Effector CD4-positive, alpha-beta T cell (primary cell): ENCODE results near the gene IER5L.

Source experiments
- DNase-seq: peaks from one replicate; pipeline ENCODE4 v3.0.0-alpha.2; 2020

The IER5L gene

GRCh38 chr9:129160712-129161533 lies 17.1 kb downstream of the IER5L start:
- no peak for DNase-seq

- no peak for DNase-seq
Observed at GRCh38 chr9:129156163-129156562, 21.9 kb downstream of the IER5L start.

DNA sequence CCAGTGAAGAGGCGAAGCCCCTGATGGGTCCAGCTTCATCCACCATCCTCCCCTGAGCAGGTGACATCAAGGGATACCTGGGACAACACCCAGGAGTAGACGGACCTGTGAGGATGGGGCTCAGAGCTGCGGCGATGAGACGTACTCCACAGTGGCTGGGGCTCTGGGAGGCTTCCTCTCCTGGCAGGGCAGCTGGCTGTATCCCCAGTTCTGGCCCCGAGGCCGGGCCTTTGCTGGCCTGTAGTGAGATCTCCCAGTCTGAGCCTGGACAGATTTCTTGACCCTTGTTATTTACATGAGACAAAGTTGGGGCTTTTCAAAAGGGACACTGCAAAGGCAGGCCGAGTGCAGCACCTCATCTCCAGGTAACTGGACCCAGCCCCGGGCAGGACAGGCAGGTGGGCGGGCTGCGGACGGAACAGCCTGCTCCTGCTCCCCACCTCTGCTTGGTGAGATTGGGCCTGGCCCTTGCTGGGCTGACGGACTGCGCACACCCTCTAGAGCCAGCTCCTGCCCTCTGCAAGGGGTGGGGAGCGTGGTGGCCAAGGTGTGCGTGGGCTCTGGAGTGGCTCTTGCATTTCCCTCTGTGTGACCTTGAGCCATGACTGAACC lies 23.1 kb downstream of the IER5L start:
- DNase-seq, result no peak

DNA sequence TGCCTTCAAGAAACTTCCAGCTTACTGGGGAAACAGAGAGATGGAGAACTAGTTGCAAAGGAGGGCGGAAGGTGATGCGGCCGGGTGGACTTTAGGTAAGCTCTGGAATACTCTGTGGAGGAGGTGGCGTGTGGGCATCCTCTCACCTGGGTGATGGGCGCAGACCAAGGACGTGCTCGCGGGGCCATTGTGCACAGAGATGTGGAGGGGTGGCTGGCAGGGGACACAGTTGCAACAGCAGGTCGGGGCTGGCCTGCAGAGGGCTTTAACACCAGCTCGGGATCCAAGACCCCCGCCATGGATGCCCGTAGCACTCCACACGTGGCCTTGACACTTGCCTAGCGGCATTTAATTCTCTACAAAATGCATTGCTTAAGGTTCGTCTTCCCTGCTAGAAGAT lies 26.6 kb downstream of the IER5L start:
- DNase-seq, result no peak

GRCh38 chr9:129150672-129151211 lies 27.3 kb downstream of the IER5L start:
- DNase-seq, result no peak

DNA sequence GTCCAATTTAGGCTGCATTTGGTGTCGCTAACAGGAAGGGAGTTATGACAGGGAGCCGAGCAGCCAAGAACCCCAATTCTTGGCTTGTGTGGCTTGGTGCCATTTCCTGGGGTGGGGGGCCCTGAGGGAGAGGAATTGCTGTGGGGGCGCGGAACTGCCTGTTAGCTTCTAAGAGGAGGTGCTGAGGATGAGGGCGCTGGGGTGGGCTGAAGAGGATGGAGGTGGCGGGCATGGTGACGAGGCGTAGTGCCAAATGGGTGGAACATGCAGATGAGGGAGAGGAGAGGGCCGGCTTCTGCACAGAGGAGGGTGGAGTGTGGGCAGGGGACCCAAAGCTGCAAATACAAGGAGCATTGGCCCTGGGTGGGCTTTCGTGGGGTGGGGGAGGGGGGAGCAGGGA lies 27.9 kb downstream of the IER5L start:
- no peak for DNase-seq

DNA sequence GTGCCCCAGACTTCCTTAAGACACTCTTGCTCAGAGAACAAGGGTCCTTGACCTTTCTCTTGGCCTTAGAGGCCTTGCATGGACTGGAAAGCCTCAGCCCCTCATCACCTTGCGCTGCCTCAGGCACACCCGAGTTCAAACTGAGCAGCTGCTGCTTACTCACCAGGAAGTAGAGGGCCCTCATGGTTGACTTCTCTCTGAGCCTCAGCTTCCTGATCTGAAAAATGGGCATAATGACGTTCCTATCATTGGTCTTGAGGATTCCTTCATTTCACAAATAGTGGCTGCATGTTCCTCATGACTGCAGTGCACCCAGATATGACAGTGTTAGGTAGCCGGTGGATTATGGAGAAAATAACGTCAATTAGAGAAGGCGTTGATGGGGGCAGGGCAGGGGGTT lies 28.6 kb downstream of the IER5L start:
- no peak for DNase-seq

DNA sequence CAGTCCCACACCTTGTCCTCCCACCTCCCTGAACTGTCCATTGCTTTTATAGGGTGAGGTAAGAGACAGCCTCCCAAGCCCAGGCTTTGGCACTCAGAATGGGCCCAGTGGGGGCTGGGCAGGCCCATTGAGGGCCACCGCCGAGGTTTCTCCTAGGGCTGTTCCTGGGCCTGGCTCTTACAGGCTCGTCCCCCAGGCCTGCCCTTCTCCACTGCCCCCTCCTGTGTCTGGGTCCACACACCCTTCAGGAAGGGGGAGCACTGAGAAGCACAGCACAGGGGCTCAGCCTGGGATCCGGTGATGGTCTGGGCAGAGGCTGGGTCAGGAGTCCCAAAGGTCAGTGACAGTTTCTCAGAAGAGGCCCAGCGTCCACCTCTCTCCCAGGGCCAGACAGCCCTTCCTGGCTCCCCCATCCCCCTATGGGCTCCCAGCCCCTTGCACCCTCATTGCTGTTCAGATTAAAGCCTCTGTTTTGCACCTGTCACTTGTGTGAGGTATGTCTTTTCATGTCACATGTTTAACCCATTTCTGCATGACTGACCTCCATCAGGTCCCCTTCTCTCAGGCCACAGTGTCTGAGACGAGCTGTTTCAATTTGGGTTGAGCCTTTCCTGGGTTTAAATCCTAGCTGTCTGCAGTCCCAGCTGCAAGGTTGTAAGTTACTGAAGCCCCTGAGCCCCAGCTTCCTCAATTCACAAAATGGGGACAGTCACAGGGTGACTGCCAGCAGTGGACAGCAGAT lies 29.4 kb downstream of the IER5L start:
- DNase-seq, result no peak

DNA sequence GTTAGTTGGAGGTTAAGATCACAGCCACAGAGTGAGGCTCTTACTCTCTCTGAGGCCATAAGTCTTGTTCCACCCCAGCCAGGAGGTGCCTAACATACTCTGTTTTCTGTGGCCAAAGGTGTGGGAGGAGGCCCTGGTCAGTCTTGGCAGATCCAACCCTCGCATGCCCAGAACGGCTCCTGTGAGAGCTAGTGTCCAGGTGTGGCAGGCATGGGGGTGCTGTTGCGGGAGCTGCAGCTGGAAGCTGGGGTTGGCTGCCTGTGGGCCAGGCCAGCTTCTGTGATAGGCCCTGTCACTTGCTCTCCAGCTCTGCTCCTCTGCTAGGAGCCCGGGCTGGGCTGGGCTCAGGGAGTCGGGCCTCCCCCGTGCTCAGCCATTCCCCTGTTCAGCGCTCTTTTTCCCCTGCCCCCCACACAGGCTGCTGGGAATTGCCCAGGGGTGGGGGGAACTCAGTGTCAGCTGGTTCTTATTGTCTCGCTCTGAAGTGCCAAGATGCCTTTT lies 31.6 kb downstream of the IER5L start:
- no peak for DNase-seq

DNA sequence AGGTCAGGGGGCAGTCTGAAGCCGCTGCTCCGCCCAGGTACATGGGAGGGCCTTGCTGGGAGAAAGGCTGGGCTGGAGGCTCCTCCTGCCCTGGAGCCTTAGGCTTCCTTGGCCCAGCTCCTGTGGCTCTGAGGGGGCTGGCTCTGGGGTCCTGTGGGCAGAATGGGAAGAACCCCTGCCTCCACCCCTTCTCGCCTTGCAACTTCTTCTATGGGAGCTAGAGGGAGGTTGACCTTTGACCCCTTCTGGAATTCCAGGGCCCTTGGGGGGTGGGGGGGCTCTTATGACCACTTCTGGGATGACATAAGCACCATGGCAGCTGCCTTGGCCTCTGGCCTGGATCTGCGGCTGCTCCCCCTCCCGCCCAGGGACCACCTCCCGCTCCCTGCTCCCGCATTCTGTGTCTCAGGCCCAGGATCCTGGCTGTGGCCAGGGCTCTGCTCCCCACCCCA lies 32.2 kb downstream of the IER5L start:
- DNase-seq, result no peak

DNA sequence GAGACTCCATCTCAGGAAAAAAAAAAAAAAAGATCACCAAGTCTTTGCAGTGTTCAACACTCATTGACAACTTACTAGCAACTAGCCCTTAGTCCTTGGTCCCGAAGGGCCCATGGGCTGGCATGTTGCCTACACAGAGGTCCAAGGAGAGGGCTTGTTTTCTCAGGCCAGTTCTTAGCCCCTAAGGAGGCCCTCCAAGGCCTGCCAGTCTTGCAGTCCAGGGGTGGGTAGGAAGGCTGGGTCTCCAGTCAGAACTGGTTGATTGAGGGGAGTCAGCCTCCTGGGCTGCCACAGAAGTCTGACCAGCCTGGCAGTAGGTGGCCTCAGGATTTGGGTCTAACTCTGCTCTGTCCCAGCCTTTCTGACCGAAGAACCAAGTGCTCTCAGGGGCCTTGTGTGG lies 32.7 kb downstream of the IER5L start:
- DNase-seq, result no peak

DNA sequence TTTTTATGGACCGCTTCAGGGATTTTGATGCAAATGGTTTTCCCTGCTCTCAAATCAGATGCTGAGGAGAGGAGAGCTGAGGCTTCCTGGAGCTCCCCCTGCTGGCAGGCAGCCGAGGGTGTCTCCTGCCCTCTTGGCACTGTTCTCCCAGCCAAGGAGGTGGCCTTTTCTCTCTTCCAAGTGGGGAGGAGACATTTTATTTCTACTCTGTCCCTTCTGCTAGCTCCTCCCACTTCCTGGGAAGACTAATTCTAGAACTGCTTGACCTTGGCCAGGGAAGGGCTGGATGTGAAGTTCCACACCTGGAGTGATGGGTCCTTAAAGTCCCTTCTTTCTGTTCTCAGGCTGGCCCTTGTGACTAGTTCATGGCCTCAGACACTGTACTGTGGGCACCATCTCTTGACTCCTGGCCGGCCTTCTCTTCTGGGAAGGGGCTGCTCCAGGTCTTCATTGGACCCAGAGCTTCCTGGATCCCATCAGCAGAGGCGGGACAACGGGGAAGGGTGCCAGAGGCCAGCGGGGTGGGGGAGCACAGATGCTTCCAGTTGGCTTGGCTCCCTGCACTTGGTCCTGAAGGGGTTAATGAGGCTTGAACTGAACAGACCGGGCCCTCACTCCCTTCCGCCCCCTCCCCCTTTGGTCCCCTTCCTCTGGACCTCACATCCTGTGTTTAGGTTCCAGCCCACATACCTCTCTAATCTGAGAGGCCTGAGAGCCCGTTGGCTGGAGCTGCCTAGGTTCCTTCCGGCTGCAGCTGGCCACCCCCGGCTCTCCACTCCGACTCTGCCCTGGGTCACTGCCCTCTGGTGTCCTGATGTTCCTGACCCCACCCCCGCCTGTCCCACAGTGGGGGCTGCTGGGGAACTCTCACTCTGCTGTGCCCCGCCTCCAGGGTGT lies 34.8 kb downstream of the IER5L start:
- DNase-seq, result peak; percentile 70

DNA sequence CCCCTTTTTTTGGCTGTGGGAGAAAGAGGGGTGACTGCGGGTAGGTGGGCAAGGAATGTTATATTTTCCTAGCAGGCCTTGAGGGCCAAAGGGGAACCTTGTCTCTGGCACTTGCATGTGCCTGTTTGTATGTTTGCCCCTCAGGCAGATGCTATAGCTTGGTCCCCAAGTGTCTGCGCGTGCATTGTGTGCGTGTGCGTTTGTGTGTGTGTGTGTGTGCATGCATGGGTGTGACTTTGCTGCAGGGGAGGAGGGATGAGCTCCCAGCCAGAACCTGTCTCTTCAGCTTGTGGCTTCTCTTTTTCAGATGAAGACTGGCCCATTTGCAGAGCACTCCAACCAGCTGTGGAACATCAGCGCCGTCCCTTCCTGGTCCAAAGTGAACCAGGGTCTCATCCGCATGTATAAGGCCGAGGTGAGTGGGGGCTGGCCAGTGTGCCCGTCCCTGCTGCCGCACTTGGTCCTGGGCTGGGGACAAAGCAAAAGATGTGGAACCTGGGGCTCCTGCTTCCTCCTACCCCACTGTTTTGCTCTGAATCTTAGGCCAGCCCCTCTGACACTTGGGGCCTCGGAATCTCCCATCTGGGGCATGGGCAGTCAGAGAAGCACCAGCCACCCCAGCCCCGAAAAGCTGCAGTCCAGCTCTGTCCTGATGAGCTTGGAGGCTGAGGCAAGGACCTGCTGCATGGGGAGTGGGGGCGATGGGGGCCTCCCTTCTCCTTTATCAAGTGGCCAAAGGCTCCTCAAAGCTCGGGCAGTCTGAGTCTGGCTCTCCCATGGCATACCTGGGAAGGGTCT lies 35.7 kb downstream of the IER5L start:
- no peak for DNase-seq

- no peak for DNase-seq
Observed at GRCh38 chr9:129141066-129142041, 36.7 kb downstream of the IER5L start.

- no peak for DNase-seq
Observed at GRCh38 chr9:129140397-129141065, 37.5 kb downstream of the IER5L start.

- DNase-seq, result peak; percentile 76
Observed at GRCh38 chr9:129139993-129140396, 38.1 kb downstream of the IER5L start.

DNA sequence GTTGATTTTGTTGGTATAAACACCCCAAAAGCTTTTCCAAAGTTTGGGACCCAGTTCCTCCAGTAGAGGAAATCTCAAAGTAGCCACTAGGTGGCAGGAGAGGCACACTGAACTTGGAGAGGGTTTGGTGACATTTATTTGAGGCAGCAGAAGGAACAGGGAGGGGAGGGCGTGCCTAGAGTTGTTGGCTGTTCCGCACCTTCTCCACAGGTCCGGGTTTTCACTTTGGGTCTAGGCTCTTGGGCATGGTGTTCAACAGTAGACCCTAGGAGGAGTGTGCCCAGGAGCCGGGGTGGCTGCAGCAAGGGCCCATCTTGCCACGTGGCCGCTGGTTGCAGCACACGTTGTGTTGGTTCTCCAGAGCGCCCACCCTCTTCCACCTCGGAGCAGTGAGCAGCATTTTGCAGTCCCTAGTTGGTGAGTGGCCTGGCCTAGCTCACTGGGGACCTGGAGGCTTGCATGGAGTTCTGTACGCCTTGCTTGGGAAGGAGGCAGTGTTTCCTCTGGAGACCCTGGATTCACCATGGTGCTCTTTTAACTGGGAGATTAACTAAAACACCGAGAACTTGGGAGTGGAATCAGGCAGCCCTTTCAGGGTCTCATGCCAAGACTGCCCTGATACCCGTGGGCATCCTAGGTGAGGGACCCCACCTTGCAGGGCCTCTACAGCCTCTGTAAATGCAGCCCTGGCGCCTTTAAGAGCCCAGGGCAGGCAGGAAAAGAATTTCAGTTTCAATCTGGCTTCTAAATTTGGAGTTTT lies 38.6 kb downstream of the IER5L start:
- DNase-seq, result peak; percentile 79

- DNase-seq, result no peak
Observed at GRCh38 chr9:129138476-129139232, 39.4 kb downstream of the IER5L start.
